ENCODE data around the gene TMX2.

Gene TMX2

DNA sequence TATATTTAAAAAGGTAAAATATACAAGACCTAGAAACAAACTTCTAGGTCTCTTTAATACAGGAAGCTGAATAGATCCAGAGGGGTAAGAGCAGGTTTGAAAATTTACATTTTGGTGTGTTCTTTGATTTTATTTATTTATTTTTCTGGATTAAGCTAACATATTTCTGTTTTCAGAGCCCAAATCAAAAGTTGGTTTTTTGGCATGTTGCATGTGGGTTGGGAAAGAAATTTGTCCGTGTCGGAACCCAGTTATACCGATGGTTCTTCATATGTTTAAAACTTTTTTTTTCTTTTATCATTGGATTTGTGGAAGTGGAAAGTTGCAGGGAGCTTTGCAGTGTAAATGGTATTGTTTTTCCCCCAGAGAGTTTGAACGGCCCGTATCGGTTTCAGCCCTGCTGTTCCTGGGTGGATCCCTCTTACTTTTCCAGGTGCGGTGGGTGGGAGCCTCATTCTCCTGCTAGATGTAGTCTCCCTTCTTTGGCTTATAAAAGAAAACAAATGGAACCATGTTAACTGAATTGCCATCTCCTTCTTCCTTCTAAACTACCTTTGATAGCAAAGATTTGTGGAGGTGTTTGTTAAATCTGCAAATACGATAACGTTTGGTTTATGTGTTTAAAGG, 50.0 kb downstream of the TMX2 start:
- Histone ChIP-seq H3K27me3 (ENCODE audit: insufficient read depth, low read length) (no peaks in the 10 kb centered on the region), H3F3A (ENCODE audit: insufficient read depth, low read length) (no peaks in the 10 kb centered on the region), H3K27ac (ENCODE audit: low read depth, low read length, poor library complexity, severe bottlenecking) (no peak overlapping the region), H3K9ac (ENCODE audit: low read length) (no peak overlapping the region), H3K9me3 (ENCODE audit: low read length) (no peaks in the 10 kb centered on the region), H4K20me1 (ENCODE audit: insufficient read depth, low read length) (no peaks in the 10 kb centered on the region), H3K36me3 (ENCODE audit: insufficient read depth, low read length) (no peaks in the 10 kb centered on the region), H3K4me2 (ENCODE audit: low read length) (no peak overlapping the region), H3K4me1 (ENCODE audit: insufficient read depth, low read length, severe bottlenecking) (no peaks in the 10 kb centered on the region), H3K9me2 (ENCODE audit: low read depth, low read length) (no peaks in the 10 kb centered on the region), H3K79me2 (ENCODE audit: insufficient read depth, low read length) (no peaks in the 10 kb centered on the region), H3K4me3 (ENCODE audit: low read depth, low read length, poor library complexity, severe bottlenecking) (no peak overlapping the region), H2AFZ (ENCODE audit: low read length) (no peak overlapping the region)
- TF ChIP-seq EZH2 (IDR thresholded peaks at IDR 0.05; ENCODE audit: borderline replicate concordance, low read length) = no peak
- no peak for TF ChIP-seq CTCF (IDR thresholded peaks at IDR 0.05; ENCODE audit: low read length)

GRCh38 chr11:57763568-57763967, 51.2 kb downstream of the TMX2 start:
- Histone ChIP-seq H3K9ac (ENCODE audit: low read length) (no peak overlapping the region), H3K4me2 (ENCODE audit: low read length) (no peak overlapping the region), H3K4me1 (ENCODE audit: insufficient read depth, low read length, severe bottlenecking) (no peaks in the 10 kb centered on the region), H4K20me1 (ENCODE audit: insufficient read depth, low read length) (no peaks in the 10 kb centered on the region), H3K9me2 (ENCODE audit: low read depth, low read length) (no peaks in the 10 kb centered on the region), H2AFZ (ENCODE audit: low read length) (no peak overlapping the region), H3K36me3 (ENCODE audit: insufficient read depth, low read length) (no peaks in the 10 kb centered on the region), H3K79me2 (ENCODE audit: insufficient read depth, low read length) (no peaks in the 10 kb centered on the region), H3K4me3 (ENCODE audit: low read depth, low read length, poor library complexity, severe bottlenecking) (no peak overlapping the region), H3K9me3 (ENCODE audit: low read length) (no peaks in the 10 kb centered on the region), H3F3A (ENCODE audit: insufficient read depth, low read length) (no peaks in the 10 kb centered on the region), H3K27ac (ENCODE audit: low read depth, low read length, poor library complexity, severe bottlenecking) (no peak overlapping the region), H3K27me3 (ENCODE audit: insufficient read depth, low read length) (no peaks in the 10 kb centered on the region)
- no peak for TF ChIP-seq CTCF (IDR thresholded peaks at IDR 0.05; ENCODE audit: low read length)
- TF ChIP-seq EZH2 (IDR thresholded peaks at IDR 0.05; ENCODE audit: borderline replicate concordance, low read length) = no peak

DNA sequence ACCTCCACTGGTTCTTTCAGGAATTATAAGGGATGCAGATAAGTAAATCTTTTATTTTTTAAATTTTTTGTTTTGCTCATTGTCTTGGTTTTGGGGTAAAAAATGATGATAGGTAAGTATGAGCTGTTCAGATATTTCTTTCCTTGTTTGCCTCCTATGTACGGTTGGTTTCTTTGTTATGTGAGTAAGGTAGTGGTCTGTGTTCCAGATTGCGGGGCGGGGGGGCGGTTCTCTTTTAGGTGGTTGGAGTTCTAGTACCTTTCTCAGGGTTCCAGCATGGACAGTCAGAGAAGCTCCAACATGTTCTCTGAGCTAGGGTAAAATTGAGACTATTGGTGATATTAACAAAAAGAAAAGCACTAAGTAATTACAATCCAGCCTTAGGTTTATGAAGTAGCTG, 51.6 kb downstream of the TMX2 start:
- H3K79me2 ChIP-seq (ENCODE audit: insufficient read depth, low read length) = no peaks in the 10 kb centered on the region
- H4K20me1 ChIP-seq (ENCODE audit: insufficient read depth, low read length) = no peaks in the 10 kb centered on the region
- no peak overlapping the region for H3K4me2 ChIP-seq (ENCODE audit: low read length)
- no peaks in the 10 kb centered on the region for H3K4me1 ChIP-seq (ENCODE audit: insufficient read depth, low read length, severe bottlenecking)
- H3K9me3 ChIP-seq (ENCODE audit: low read length) = no peaks in the 10 kb centered on the region
- H3K4me3 ChIP-seq (ENCODE audit: low read depth, low read length, poor library complexity, severe bottlenecking) = no peak overlapping the region
- no peaks in the 10 kb centered on the region for H3K27me3 ChIP-seq (ENCODE audit: insufficient read depth, low read length)
- no peaks in the 10 kb centered on the region for H3F3A ChIP-seq (ENCODE audit: insufficient read depth, low read length)
- TF ChIP-seq CTCF (IDR thresholded peaks at IDR 0.05; ENCODE audit: low read length) (no peak), EZH2 (IDR thresholded peaks at IDR 0.05; ENCODE audit: borderline replicate concordance, low read length) (no peak)
- H2AFZ ChIP-seq (ENCODE audit: low read length) = no peak overlapping the region
- no peak overlapping the region for H3K27ac ChIP-seq (ENCODE audit: low read depth, low read length, poor library complexity, severe bottlenecking)
- no peaks in the 10 kb centered on the region for H3K9me2 ChIP-seq (ENCODE audit: low read depth, low read length)
- H3K9ac ChIP-seq (ENCODE audit: low read length) = no peak overlapping the region
- no peaks in the 10 kb centered on the region for H3K36me3 ChIP-seq (ENCODE audit: insufficient read depth, low read length)

Data from OCI-LY1 (cell line).